Measurements from ENCODE around the gene SPATA32.

Gene SPATA32

GRCh38 chr17:45227926-45228762 is 33.8 kb downstream of the SPATA32 start:
- DNase-seq, result no peak

- no peak for DNase-seq
These were observed 34.6 kb downstream of the SPATA32 start for GRCh38 chr17:45227101-45227925.

GRCh38 chr17:45226576-45226975 is 35.3 kb downstream of the SPATA32 start:
- DNase-seq, result no peak

- no peak for DNase-seq
These were observed 35.8 kb downstream of the SPATA32 start for GRCh38 chr17:45225964-45226530.

- DNase-seq, result no peak
These were observed 36.7 kb downstream of the SPATA32 start for GRCh38 chr17:45225051-45225700.

GRCh38 chr17:45224671-45225050 is 37.2 kb downstream of the SPATA32 start:
- DNase-seq, result no peak

GRCh38 chr17:45223539-45224528 is 38.1 kb downstream of the SPATA32 start:
- DNase-seq, result no peak

GRCh38 chr17:45222996-45223538 is 38.8 kb downstream of the SPATA32 start:
- DNase-seq, result no peak

- DNase-seq, result no peak
These were observed 39.5 kb downstream of the SPATA32 start for GRCh38 chr17:45222289-45222995.

GRCh38 chr17:45222014-45222288 is 39.9 kb downstream of the SPATA32 start:
- DNase-seq, result no peak

GRCh38 chr17:45221081-45222013 is 40.5 kb downstream of the SPATA32 start, which contains the start of gene FMNL1:
Gene FMNL1 (plus strand): TSS chr17:45221885. CDS start chr17:45222125, 240 bp downstream.
- DNase-seq, result no peak

- DNase-seq, result no peak
These were observed 41.8 kb downstream of the SPATA32 start for GRCh38 chr17:45220079-45220478.

GRCh38 chr17:45218895-45219661 is 42.8 kb downstream of the SPATA32 start:
- DNase-seq, result peak; percentile 63 to 80
